HepG2 (cell line): ENCODE results near the gene GLDN. TPM values are rescaled to one million over a fixed set of nuclear protein-coding genes. Genes with fewer than 3 reads are reported as not detected.

Experiments
- ATAC-seq: fragments of 200-7000 bp; cut with Tn5 transposase; 3 replicates; pipeline ENCODE4 v1.9.1; 2020; ENCODE audit warnings: mild to moderate bottlenecking, moderate library complexity
- BruUV-seq: library from RNA; stranded (reverse); fragments of 400-500 nt; replicated peaks from 2 replicates; lab custom pipeline; 2021; lab: Mats Ljungman, UMichigan
- CTCF ChIA-PET: fragments of 300-600 bp; formaldehyde crosslinking; extraction: SDS; loops from one replicate; lab custom pipeline; 2021; ENCODE audit warnings: low total read pairs, inconsistent platforms, low intra/inter-chr PET ratio; lab: Yijun Ruan, JAX
- POLR2A ChIA-PET: fragments of 350-600 bp; sonication (Branson Sonifier 250); formaldehyde crosslinking; loops from one replicate; lab custom pipeline; 2020; ENCODE audit warnings: antibody characterized with exemption, inconsistent platforms; lab: Yijun Ruan, JAX
- DNase-seq: peaks from one replicate; pipeline ENCODE4 v3.0.0-alpha.2; 2015; ENCODE audit warnings: low spot score
- FAIRE-seq: peaks from 3 replicates; lab custom pipeline; 2011; peaks lifted over from hg19 to GRCh38; lab: Jason Lieb, UNC
- H2AFZ ChIP-seq: one replicate; pipeline ENCODE4 v1.6.1; 2011; ENCODE audit warnings: low read length, inconsistent platforms
- H3K27ac ChIP-seq: fragments of 300-600 bp; 3 replicates; pipeline ENCODE4 v1.8.0; 2011; ENCODE audit warnings: mixed run types, mild to moderate bottlenecking, mixed read lengths, low read length, inconsistent platforms; ENCODE audit not compliant: insufficient read depth; ENCODE audit errors: extremely low read length
- H3K27me3 ChIP-seq, 2 experiments: fragments of 200-600 bp in 1 of 2; 2 replicates in 1 of 2; 3 replicates in 1 of 2; pipeline versions ENCODE4 v1.6.0 to v1.8.0; 2011; ENCODE audit warnings: low read length in 2 of 2, mild to moderate bottlenecking in 2 of 2, moderate library complexity in 2 of 2, inconsistent platforms in 1 of 2; ENCODE audit not compliant: insufficient read depth in 2 of 2, control insufficient read depth in 1 of 2
- H3K36me3 ChIP-seq, 2 experiments: fragments of 200-600 bp in 1 of 2; replicated peaks in 1 of 2; 2 replicates in 1 of 2; 3 replicates in 1 of 2; pipeline versions ENCODE4 v1.5.1 to v1.8.0; 2011; ENCODE audit warnings: low read length in 2 of 2, inconsistent platforms in 1 of 2; ENCODE audit not compliant: insufficient read depth in 2 of 2, control insufficient read depth in 1 of 2
- H3K4me1 ChIP-seq: 2 replicates; pipeline ENCODE4 v1.5.1; 2012; ENCODE audit warnings: low read length, inconsistent platforms; ENCODE audit not compliant: insufficient read depth
- H3K4me2 ChIP-seq: 2 replicates; pipeline ENCODE4 v1.6.0; 2011; ENCODE audit warnings: low read depth, low read length, inconsistent platforms
- H3K4me3 ChIP-seq, 3 experiments: fragments of 200-600 bp in 1 of 3; sonication (generic), shearing (Covaris generic) in 1 of 3; replicated peaks in 1 of 3; 2 replicates each; pipeline ENCODE4 v1.5.1; 2011 to 2016; ENCODE audit warnings: low read length in 3 of 3, inconsistent platforms in 2 of 3, low read depth in 2 of 3, mild to moderate bottlenecking in 2 of 3, control low read depth in 1 of 3, mixed read lengths in 1 of 3; ENCODE audit not compliant: insufficient read depth in 1 of 3
- H3K79me2 ChIP-seq: one replicate; pipeline ENCODE4 v1.6.1; 2011; ENCODE audit warnings: low read length, inconsistent platforms; ENCODE audit not compliant: insufficient read depth
- H3K9ac ChIP-seq: 2 replicates; pipeline ENCODE4 v1.6.0; 2011; ENCODE audit warnings: mild to moderate bottlenecking, low read depth, low read length, inconsistent platforms; ENCODE audit not compliant: insufficient read depth
- H3K9me3 ChIP-seq: 2 replicates; pipeline ENCODE4 v1.5.1; 2012; ENCODE audit warnings: mild to moderate bottlenecking, low read length
- H4K20me1 ChIP-seq: 2 replicates; pipeline ENCODE4 v1.6.0; 2011; ENCODE audit warnings: inconsistent platforms, mild to moderate bottlenecking, low read length, moderate library complexity; ENCODE audit not compliant: insufficient read depth
- CREB1 ChIP-seq, 2 experiments: fragments of 450-650 bp in 1 of 2; IDR thresholded peaks; 2 replicates each; pipeline ENCODE4 v1.6.1; 2016 to 2017; ENCODE audit warnings: control low read depth in 1 of 2, mild to moderate bottlenecking in 1 of 2, missing compliant biosample characterization in 1 of 2, missing genetic modification characterization in 1 of 2
- NR3C1 ChIP-seq: sonication (generic); formaldehyde crosslinking; IDR thresholded peaks from 2 replicates; pipeline ENCODE4 v1.4.0; 2020; ENCODE audit warnings: missing genetic modification reagents
- POGK ChIP-seq: sonication (generic); formaldehyde crosslinking; conservative IDR thresholded peaks from 2 replicates; pipeline ENCODE4 v1.8.0; 2022; ENCODE audit warnings: mild to moderate bottlenecking, moderate library complexity, missing genetic modification reagents
- RNF2 ChIP-seq: fragments of 450-650 bp; conservative IDR thresholded peaks from 2 replicates; pipeline ENCODE4 v1.6.1; 2016; ENCODE audit warnings: low read depth
- SNAPC2 ChIP-seq: sonication (generic); formaldehyde crosslinking; IDR thresholded peaks from 2 replicates; pipeline ENCODE4 v1.8.1; 2022; ENCODE audit warnings: mild to moderate bottlenecking, missing genetic modification reagents
- ZFP1 ChIP-seq: IDR thresholded peaks from 2 replicates; pipeline ENCODE4 v1.6.1; 2016
- ZNF282 ChIP-seq: fragments of 450-650 bp; IDR thresholded peaks from 2 replicates; pipeline ENCODE4 v1.6.1; 2018; ENCODE audit not compliant: partially characterized antibody
- ZNF33A ChIP-seq: sonication (generic); formaldehyde crosslinking; IDR thresholded peaks from 2 replicates; pipeline ENCODE4 v1.5.1; 2020; ENCODE audit warnings: missing genetic modification reagents, mild to moderate bottlenecking, moderate library complexity, borderline replicate concordance
- ZNF543 ChIP-seq: sonication (generic); formaldehyde crosslinking; IDR thresholded peaks from 2 replicates; pipeline ENCODE4 v1.4.0; 2020; ENCODE audit warnings: mild to moderate bottlenecking, missing genetic modification reagents
- ZNF572 ChIP-seq: sonication (generic); formaldehyde crosslinking; IDR thresholded peaks from 2 replicates; pipeline ENCODE4 v1.5.1; 2020; ENCODE audit warnings: mild to moderate bottlenecking, missing genetic modification reagents
- ZNF616 ChIP-seq: sonication (generic); formaldehyde crosslinking; IDR thresholded peaks from 2 replicates; pipeline ENCODE4 v1.5.0; 2020; ENCODE audit warnings: low read depth, mild to moderate bottlenecking, missing genetic modification reagents
- ZNF629 ChIP-seq: sonication (generic); formaldehyde crosslinking; conservative IDR thresholded peaks from 2 replicates; pipeline ENCODE4 v1.5.0; 2020; ENCODE audit warnings: missing genetic modification reagents
- ZNF776 ChIP-seq: sonication (generic); formaldehyde crosslinking; IDR thresholded peaks from 2 replicates; pipeline ENCODE4 v1.4.0; 2020; ENCODE audit warnings: mild to moderate bottlenecking, missing genetic modification reagents
- WGBS: methylation state at CpG from one replicate; pipeline ENCODE4 v1.1.6; 2017; ENCODE audit warnings: low lambda C conversion rate; 5-methylcytosine and 5-hydroxymethylcytosine counted together
- in situ Hi-C: cut with HindIII; loops from 2 replicates; pipeline ENCODE4 v1.10.0; 2017; ENCODE audit warnings: low pct_unique_long_range_greater_than_20kb; ENCODE audit not compliant: extremely low pct_ligation_motif_present
- intact Hi-C: fragments of 100-400 bp; cut with micrococcal nuclease; formaldehyde crosslinking; loops from one replicate; pipeline ENCODE4 v1.10.0; 2022; ENCODE audit not compliant: unreplicated experiment
- polyA plus RNA-seq, 8 experiments: library from polyadenylated mRNA; depleted of rRNA in 3 of 8; stranded (reverse) in 7 of 8; unstranded in 1 of 8; fragments of >200 nt; fragmentation: Illumina TruSeq in 4 of 8; extraction: Trizol in 4 of 8; gene quantifications; 2 replicates each; pipeline versions ENCODE4 v1.2.1 to v1.2.3, GENCODE V29; 2011 to 2016; ENCODE audit warnings: low read depth in 4 of 8, missing spikeins in 1 of 8, mixed read lengths in 1 of 8; ENCODE audit not compliant: insufficient read depth in 1 of 8
- total RNA-seq, 5 experiments: library from RNA; depleted of rRNA; stranded (reverse); fragments of >200 nt; fragmentation: Illumina TruSeq; extraction: Trizol; gene quantifications; 2 replicates each; pipeline ENCODE4 v1.2.3, GENCODE V29; 2016; ENCODE audit warnings: low read depth in 1 of 5

GLDN gene
- total and polyA plus RNA-seq, 2 of the 13 experiments (the other 11 are each of a cell fraction or from before 2014, with no cell fraction given) = 0.86 to 1.0 TPM

- no peak for TF ChIP-seq RNF2
- TF ChIP-seq ZNF543 (CRISPR knock-in tag) = no peak
- no peak for TF ChIP-seq ZNF282
- TF ChIP-seq ZNF572 (CRISPR knock-in tag) = no peak
Measured at GRCh38 chr15:51346136-51346535, 4.7 kb downstream of the GLDN start (continued).

- no peaks in the 10 kb centered on the region for H3K36me3 ChIP-seq
- ATAC-seq (no peak), DNase-seq (no peak), FAIRE-seq (no peak)
- ChIA-PET POLR2A (no interaction called here), CTCF (no interaction called here)
- H2AFZ ChIP-seq = no peak overlapping the region
- TF ChIP-seq ZNF33A (CRISPR knock-in tag) (no peak), ZFP1 (CRISPR knock-in tag) (no peak), ZNF629 (CRISPR knock-in tag) (no peak), POGK (CRISPR knock-in tag) (no peak), ZNF616 (no peak), CREB1 (IDR thresholded peaks at IDR 0.05) (no peak), CREB1 (CRISPR knock-in tag; IDR thresholded peaks at IDR 0.05) (no peak), SNAPC2 (CRISPR knock-in tag) (no peak), ZNF776 (CRISPR knock-in tag) (no peak), NR3C1 (no peak)
- H3K9ac ChIP-seq = no peak overlapping the region
- no peak overlapping the region for H3K4me2 ChIP-seq
- peaks cover 0 to 5% of the 10 kb centered on the region in 2 experiments; a peak in 1 of 5 replicates for H3K27me3 ChIP-seq
- peaks cover 3% of the 10 kb centered on the region; the same call in 1 of the 2 replicates for H3K4me1 ChIP-seq
- no peaks in the 10 kb centered on the region for H3K79me2 ChIP-seq
- intact Hi-C loops = no loop called here
- no TSS peak for BruUV-seq
- H3K27ac ChIP-seq = no peak overlapping the region
- 47% methylated on average over 5 of the region's 5 CpGs for WGBS
- H3K9me3 ChIP-seq = no peaks in the 10 kb centered on the region
- H4K20me1 ChIP-seq = no peaks in the 10 kb centered on the region
- no peak overlapping the region for H3K4me3 ChIP-seq
- in situ Hi-C loops = no loop called here
Measured at GRCh38 chr15:51348688-51349087, 7.2 kb downstream of the GLDN start.
